Fibroblast of lung (primary cell): ENCODE measurements around the gene FAM174C. TPM values are rescaled to one million over a fixed set of nuclear protein-coding genes. Genes with fewer than 3 reads are reported as not detected.
A peak's percentile ranks its signal among the peaks of the same experiment; 100 is the strongest.

Experiments used
- DNase-seq, 2 donors: peaks; one replicate each; pipeline versions ENCODE4 v3.0.0 to v3.0.0-alpha.2; 2010; ENCODE audit warnings: low read depth in 2 of 2
- H2AFZ ChIP-seq: 2 replicates; pipeline ENCODE4 v1.5.1; 2012; ENCODE audit warnings: low read length, control low read depth, inconsistent platforms
- H3K27ac ChIP-seq: 2 replicates; pipeline ENCODE4 v1.5.1; 2011; ENCODE audit warnings: low read length, control low read depth; ENCODE audit not compliant: insufficient read depth
- H3K27me3 ChIP-seq: 2 replicates; pipeline ENCODE4 v1.5.1; 2011; ENCODE audit warnings: mild to moderate bottlenecking, low read length; ENCODE audit not compliant: control insufficient read depth, insufficient read depth
- H3K36me3 ChIP-seq: 2 replicates; pipeline ENCODE4 v1.5.1; 2011; ENCODE audit warnings: low read length; ENCODE audit not compliant: control insufficient read depth, insufficient read depth
- H3K4me1 ChIP-seq: 2 replicates; pipeline ENCODE4 v1.5.1; 2011; ENCODE audit warnings: low read length; ENCODE audit not compliant: control insufficient read depth, insufficient read depth; ENCODE audit errors: extremely low read depth
- H3K4me2 ChIP-seq: 2 replicates; pipeline ENCODE4 v1.5.1; 2011; ENCODE audit warnings: low read length, control low read depth; ENCODE audit not compliant: insufficient read depth; ENCODE audit errors: extremely low read depth
- H3K4me3 ChIP-seq, 4 experiments: fragments of 200-600 bp in 1 of 4; sonication (generic) in 1 of 4; replicated peaks in 1 of 4; 2 replicates each; pipeline ENCODE4 v1.5.1; 2011 to 2016; ENCODE audit warnings: low read length in 4 of 4, low read depth in 3 of 4, mild to moderate bottlenecking in 3 of 4, control low read depth in 2 of 4, inconsistent platforms in 1 of 4, mixed read lengths in 1 of 4; ENCODE audit not compliant: insufficient read depth in 1 of 4; ENCODE audit errors: control extremely low read depth in 1 of 4
- H3K79me2 ChIP-seq: 2 replicates; pipeline ENCODE4 v1.5.1; 2012; ENCODE audit warnings: mild to moderate bottlenecking, low read length, inconsistent platforms; ENCODE audit not compliant: control insufficient read depth, insufficient read depth
- H3K9ac ChIP-seq: 2 replicates; pipeline ENCODE4 v1.5.1; 2011; ENCODE audit warnings: mild to moderate bottlenecking, low read length, control low read depth; ENCODE audit not compliant: insufficient read depth
- H3K9me3 ChIP-seq: 2 replicates; pipeline ENCODE4 v1.5.1; 2012; ENCODE audit warnings: low read depth, low read length; ENCODE audit not compliant: control insufficient read depth, insufficient read depth
- H4K20me1 ChIP-seq: 2 replicates; pipeline ENCODE4 v1.5.1; 2011; ENCODE audit warnings: low read length; ENCODE audit not compliant: control insufficient read depth, insufficient read depth; ENCODE audit errors: extremely low read depth
- CTCF ChIP-seq, 2 donors: IDR thresholded peaks in 1 of 2; conservative IDR thresholded peaks in 1 of 2; 1 replicate in 1 of 2; 2 replicates in 1 of 2; pipeline ENCODE4 v1.5.1; 2011 to 2012; ENCODE audit warnings: low read length in 2 of 2, control low read depth in 1 of 2, inconsistent platforms in 1 of 2, low read depth in 1 of 2, mild to moderate bottlenecking in 1 of 2
- EZH2 ChIP-seq: IDR thresholded peaks from 2 replicates; pipeline ENCODE4 v1.5.1; 2012; ENCODE audit warnings: low read length, control low read depth, mild to moderate bottlenecking; ENCODE audit errors: missing control alignments
- polyA plus RNA-seq, 2 donors: library from polyadenylated mRNA; depleted of rRNA in 1 of 2; stranded (reverse) in 1 of 2; unstranded in 1 of 2; fragments of >200 nt; gene quantifications; 2 replicates each; pipeline ENCODE4 v1.2.1, GENCODE V29; 2011 to 2012; ENCODE audit warnings: missing spikeins in 1 of 2
- total RNA-seq: library from RNA; depleted of rRNA; stranded (reverse); fragments of >200 nt; gene quantifications from 2 replicates; pipeline ENCODE4 v1.2.1, GENCODE V29; 2014

FAM174C gene
- total and polyA plus RNA-seq, 2 donors (not counting 1 experiment from before 2014, with no cell fraction given), result 16.1 to 22.5 TPM

GRCh38 chr19:1325568-1326294 is 50.4 kb downstream of the FAM174C start:
- Histone ChIP-seq H3K9me3 (no peaks in the 10 kb centered on the region), H3K4me1 (peaks cover 5% of the 10 kb centered on the region), H3K9ac (no peak overlapping the region), H3K79me2 (no peaks in the 10 kb centered on the region), H3K4me3 (peak overlapping the region in 2 of 4 experiments; percentile 31 to 47), H3K27me3 (no peaks in the 10 kb centered on the region), H4K20me1 (no peaks in the 10 kb centered on the region), H3K36me3 (no peaks in the 10 kb centered on the region), H3K27ac (no peak overlapping the region), H2AFZ (peak overlapping the region; percentile 24), H3K4me2 (peak overlapping the region; percentile 62)
- TF ChIP-seq CTCF (conservative IDR thresholded peaks at IDR 0.05 in 1 of 2, IDR thresholded peaks at IDR 0.05 in 1 of 2; ENCODE audit: low read depth in 1 of 2, low read length in 2 of 2) (no peak), EZH2 (no peak)
- no peak for DNase-seq

GRCh38 chr19:1327125-1327524 is 51.8 kb downstream of the FAM174C start:
- Histone ChIP-seq H3K79me2 (no peaks in the 10 kb centered on the region), H3K36me3 (no peaks in the 10 kb centered on the region), H4K20me1 (no peaks in the 10 kb centered on the region), H3K9ac (no peak overlapping the region), H3K9me3 (no peaks in the 10 kb centered on the region), H2AFZ (no peak overlapping the region), H3K4me2 (no peak overlapping the region), H3K4me3 (no peak overlapping the region), H3K27ac (no peak overlapping the region), H3K27me3 (no peaks in the 10 kb centered on the region), H3K4me1 (peaks cover 5% of the 10 kb centered on the region)
- no peak for TF ChIP-seq CTCF (conservative IDR thresholded peaks at IDR 0.05 in 1 of 2, IDR thresholded peaks at IDR 0.05 in 1 of 2; ENCODE audit: low read depth in 1 of 2, low read length in 2 of 2)
- no peak for TF ChIP-seq EZH2
- no peak for DNase-seq

Other genes with a start within 250 kb of the FAM174C start
- 120 and 194 TPM in 2 replicates for gene CNN2, start 248.9 kb upstream of the FAM174C start, total RNA-seq
- gene CNN2, start 248.9 kb upstream of the FAM174C start, polyA plus RNA-seq, result 299 and 473 TPM in 2 replicates
- gene ABCA7, start 235.4 kb upstream of the FAM174C start, total RNA-seq, result 2.3 and 9.7 TPM in 2 replicates
- gene ABCA7, start 235.4 kb upstream of the FAM174C start, polyA plus RNA-seq, result 2.2 and 2.3 TPM in 2 replicates
- 0.77 and 1.8 TPM in 2 replicates for gene ARHGAP45, start 208.4 kb upstream of the FAM174C start, total RNA-seq
- 0.42 and 0.78 TPM in 2 replicates for gene ARHGAP45, start 208.4 kb upstream of the FAM174C start, polyA plus RNA-seq
- gene POLR2E, start 180.2 kb upstream of the FAM174C start, total RNA-seq, result 55.2 and 55.5 TPM in 2 replicates
- gene POLR2E, start 180.2 kb upstream of the FAM174C start, polyA plus RNA-seq, result 130 and 214 TPM in 2 replicates
- 428 and 430 TPM in 2 replicates for gene GPX4, start 171.5 kb upstream of the FAM174C start, total RNA-seq
- gene GPX4, start 171.5 kb upstream of the FAM174C start, polyA plus RNA-seq, result 325 and 473 TPM in 2 replicates
- gene SBNO2, start 101.3 kb upstream of the FAM174C start, total RNA-seq, result 49.6 and 55.8 TPM in 2 replicates
- gene SBNO2, start 101.3 kb upstream of the FAM174C start, polyA plus RNA-seq, result 12.6 and 14.3 TPM in 2 replicates
- 96.6 and 100 TPM in 2 replicates for gene STK11, start 69.8 kb upstream of the FAM174C start, total RNA-seq
- 23.7 TPM in 2 replicates for gene STK11, start 69.8 kb upstream of the FAM174C start, polyA plus RNA-seq
- gene CBARP, start 37.5 kb upstream of the FAM174C start, total RNA-seq, result 1.5 TPM in 2 replicates
- gene CBARP, start 37.5 kb upstream of the FAM174C start, polyA plus RNA-seq, result 0.31 and 1.0 TPM in 2 replicates
- gene ATP5F1D, start 33.8 kb upstream of the FAM174C start, total RNA-seq, result 13.4 and 20.5 TPM in 2 replicates
- gene ATP5F1D, start 33.8 kb upstream of the FAM174C start, polyA plus RNA-seq, result 53.8 and 79.8 TPM in 2 replicates
- gene MIDN, start 26.9 kb upstream of the FAM174C start, total RNA-seq, result 13.6 and 18.8 TPM in 2 replicates
- 12.0 and 18.0 TPM in 2 replicates for gene MIDN, start 26.9 kb upstream of the FAM174C start, polyA plus RNA-seq
- 104 and 110 TPM in 2 replicates for gene CIRBP, start 6.2 kb upstream of the FAM174C start, total RNA-seq
- 260 and 298 TPM in 2 replicates for gene CIRBP, start 6.2 kb upstream of the FAM174C start, polyA plus RNA-seq
- 0.17 TPM in 1 of 2 replicates, not detected in the other for gene EFNA2, start 10.3 kb downstream of the FAM174C start, total RNA-seq
- not detected in 2 replicates for gene EFNA2, start 10.3 kb downstream of the FAM174C start, polyA plus RNA-seq
- 55.0 and 71.2 TPM in 2 replicates for gene NDUFS7, start 108.4 kb downstream of the FAM174C start, total RNA-seq
- gene NDUFS7, start 108.4 kb downstream of the FAM174C start, polyA plus RNA-seq, result 29.6 and 30.3 TPM in 2 replicates
- gene GAMT, start 126.0 kb downstream of the FAM174C start, total RNA-seq, result 31.1 and 44.1 TPM in 2 replicates
- 20.0 and 32.6 TPM in 2 replicates for gene GAMT, start 126.0 kb downstream of the FAM174C start, polyA plus RNA-seq
- 34.9 and 49.5 TPM in 2 replicates for gene DAZAP1, start 132.1 kb downstream of the FAM174C start, total RNA-seq
- gene DAZAP1, start 132.1 kb downstream of the FAM174C start, polyA plus RNA-seq, result 44.6 and 65.4 TPM in 2 replicates
- gene RPS15, start 162.9 kb downstream of the FAM174C start, total RNA-seq, result 369 and 494 TPM in 2 replicates
- gene RPS15, start 162.9 kb downstream of the FAM174C start, polyA plus RNA-seq, result 878 and 1,038 TPM in 2 replicates
- gene APC2, start 174.6 kb downstream of the FAM174C start, total RNA-seq, result 0.26 and 0.50 TPM in 2 replicates
- 0.01 and 0.02 TPM in 2 replicates for gene APC2, start 174.6 kb downstream of the FAM174C start, polyA plus RNA-seq
- gene C19orf25, start 203.7 kb downstream of the FAM174C start, total RNA-seq, result 21.8 and 24.8 TPM in 2 replicates
- gene C19orf25, start 203.7 kb downstream of the FAM174C start, polyA plus RNA-seq, result 11.2 and 12.0 TPM in 2 replicates
- 1.5 and 3.5 TPM in 2 replicates for gene PCSK4, start 214.8 kb downstream of the FAM174C start, total RNA-seq
- gene PCSK4, start 214.8 kb downstream of the FAM174C start, polyA plus RNA-seq, result 0.26 and 0.28 TPM in 2 replicates
- gene REEP6, start 215.7 kb downstream of the FAM174C start, total RNA-seq, result 0.99 and 1.3 TPM in 2 replicates
- gene REEP6, start 215.7 kb downstream of the FAM174C start, polyA plus RNA-seq, result 0.47 and 0.55 TPM in 2 replicates
- 1.5 and 3.1 TPM in 2 replicates for gene ADAMTSL5, start 237.5 kb downstream of the FAM174C start, total RNA-seq
- gene ADAMTSL5, start 237.5 kb downstream of the FAM174C start, polyA plus RNA-seq, result 4.3 and 4.7 TPM in 2 replicates
- not detected in 2 replicates for gene PLK5, start 248.5 kb downstream of the FAM174C start, total RNA-seq
- not detected in 2 replicates for gene PLK5, start 248.5 kb downstream of the FAM174C start, polyA plus RNA-seq